Measurements from ENCODE around the gene JARID2.

JARID2 gene

GRCh38 chr6:15382712-15383111 is 136.8 kb downstream of the JARID2 start:
- DNase-seq, result no peak

GRCh38 chr6:15384901-15385300 is 139.0 kb downstream of the JARID2 start:
- no peak for DNase-seq

- no peak for DNase-seq
These were observed 139.7 kb downstream of the JARID2 start for GRCh38 chr6:15385521-15385920.

- DNase-seq, result no peak
These were observed 140.4 kb downstream of the JARID2 start for GRCh38 chr6:15386110-15386755.

GRCh38 chr6:15386756-15387112 is 140.9 kb downstream of the JARID2 start:
- DNase-seq, result no peak

GRCh38 chr6:15387118-15387517 is 141.2 kb downstream of the JARID2 start:
- DNase-seq, result no peak

- no peak for DNase-seq
These were observed 143.4 kb downstream of the JARID2 start for GRCh38 chr6:15389084-15389764.

- DNase-seq, result no peak
These were observed 144.2 kb downstream of the JARID2 start for GRCh38 chr6:15389765-15390723.

GRCh38 chr6:15391500-15391899 is 145.6 kb downstream of the JARID2 start:
- DNase-seq, result no peak

- no peak for DNase-seq
These were observed 146.3 kb downstream of the JARID2 start for GRCh38 chr6:15392182-15392581.

GRCh38 chr6:15393605-15394004 is 147.7 kb downstream of the JARID2 start:
- DNase-seq, result no peak

- DNase-seq, result no peak
These were observed 149.2 kb downstream of the JARID2 start for GRCh38 chr6:15395087-15395486.

GRCh38 chr6:15396808-15397207 is 150.9 kb downstream of the JARID2 start:
- no peak for DNase-seq

GRCh38 chr6:15398633-15399275 is 152.9 kb downstream of the JARID2 start:
- DNase-seq, result no peak

GRCh38 chr6:15399641-15400470 is 154.0 kb downstream of the JARID2 start:
- no peak for DNase-seq

- no peak for DNase-seq
These were observed 154.7 kb downstream of the JARID2 start for GRCh38 chr6:15400572-15401004.

- DNase-seq, result no peak
These were observed 155.3 kb downstream of the JARID2 start for GRCh38 chr6:15401120-15401519.

GRCh38 chr6:15401769-15402250 is 155.9 kb downstream of the JARID2 start:
- no peak for DNase-seq

GRCh38 chr6:15402406-15403045 is 156.7 kb downstream of the JARID2 start:
- no peak for DNase-seq

- DNase-seq, result no peak
These were observed 157.4 kb downstream of the JARID2 start for GRCh38 chr6:15403094-15403755.

- no peak for DNase-seq
These were observed 158.8 kb downstream of the JARID2 start for GRCh38 chr6:15404685-15404980.

Data from stimulated activated naive CD4-positive, alpha-beta T cell treated with Interleukin-2 at 50 U/mL for 16 hours (primary cell).